HG03280 (cell line): ENCODE measurements around the gene STBD1.
"Not testable (repeated sequence)": the region's sequence is repeated elsewhere in the genome, so short reads cannot be mapped to it uniquely, and the experiment has no call there.

Experiments
- ATAC-seq: cut with Tn5 transposase; IDR thresholded peaks from one replicate; pipeline ENCODE4 v1.9.1; 2021; ENCODE audit warnings: mild to moderate bottlenecking, moderate library complexity; ENCODE audit not compliant: unreplicated experiment

The STBD1 gene

DNA sequence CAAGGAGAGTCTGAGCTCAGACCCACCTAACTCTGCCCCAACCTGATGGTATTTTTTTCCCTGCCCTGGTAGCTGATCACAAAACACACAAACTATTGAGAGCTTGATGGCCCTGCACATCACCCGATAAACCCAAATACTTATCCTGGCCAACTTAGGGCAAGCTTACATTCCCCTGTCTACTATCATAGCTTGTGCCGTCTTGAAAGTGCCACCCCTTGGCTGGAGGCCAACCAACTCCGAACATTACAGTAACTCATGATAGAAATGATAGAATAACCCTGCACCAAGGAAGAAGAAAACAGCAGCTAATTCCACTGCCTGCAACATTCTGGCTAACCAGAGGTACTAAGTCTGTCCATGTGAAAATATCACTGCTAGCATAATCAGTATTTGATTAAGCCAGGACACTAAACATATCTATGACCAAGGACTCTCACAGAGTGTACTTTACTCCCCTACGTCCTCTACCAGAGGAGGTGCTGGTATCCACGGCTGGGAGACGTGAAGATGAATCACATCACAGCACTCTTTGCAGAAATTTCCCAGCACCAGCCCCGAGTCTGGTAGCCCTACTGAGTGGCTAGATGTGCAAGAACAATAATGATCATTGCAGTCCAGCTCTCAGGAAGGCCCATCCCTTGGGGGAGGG, 8.9 kb downstream of the STBD1 start:
- ATAC-seq = no peak

DNA sequence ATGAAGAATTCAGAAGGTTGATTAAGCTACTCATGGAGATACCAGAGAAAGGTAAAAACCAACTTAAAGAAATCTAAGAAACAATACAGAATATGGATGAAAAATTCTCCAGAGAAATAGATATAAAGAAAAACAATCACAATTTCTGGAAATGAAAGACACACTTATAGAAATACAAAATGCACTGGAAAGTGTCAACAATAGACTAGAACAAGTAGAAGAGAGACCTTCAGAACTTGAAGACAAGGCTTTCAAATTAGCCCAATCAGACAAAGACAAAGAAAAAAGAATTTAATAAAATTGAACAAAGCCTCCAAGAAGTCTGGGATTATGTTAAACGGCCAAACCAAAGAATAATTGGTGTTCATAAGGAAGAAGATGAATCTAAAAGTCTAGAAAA, 9.6 kb downstream of the STBD1 start:
- ATAC-seq = no peak

DNA sequence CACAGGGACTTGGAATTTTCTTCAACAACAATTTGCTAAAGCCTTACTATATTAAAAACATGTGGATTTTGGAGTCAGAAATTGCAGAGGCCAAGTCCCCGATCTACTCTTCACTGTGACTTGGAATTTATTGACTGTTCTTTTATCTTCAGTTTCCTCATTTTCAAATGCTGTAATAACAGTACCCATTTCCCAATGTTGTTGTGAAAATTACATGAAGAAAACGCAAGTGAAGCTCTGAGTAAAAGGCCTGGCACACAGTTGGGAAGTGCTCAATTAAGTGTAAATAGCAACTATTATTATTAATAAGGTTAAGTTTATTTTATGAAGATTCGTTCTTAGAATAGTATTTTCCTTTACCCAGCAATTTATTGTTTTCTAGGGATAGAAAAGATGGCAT, 15.7 kb downstream of the STBD1 start:
- no peak for ATAC-seq

DNA sequence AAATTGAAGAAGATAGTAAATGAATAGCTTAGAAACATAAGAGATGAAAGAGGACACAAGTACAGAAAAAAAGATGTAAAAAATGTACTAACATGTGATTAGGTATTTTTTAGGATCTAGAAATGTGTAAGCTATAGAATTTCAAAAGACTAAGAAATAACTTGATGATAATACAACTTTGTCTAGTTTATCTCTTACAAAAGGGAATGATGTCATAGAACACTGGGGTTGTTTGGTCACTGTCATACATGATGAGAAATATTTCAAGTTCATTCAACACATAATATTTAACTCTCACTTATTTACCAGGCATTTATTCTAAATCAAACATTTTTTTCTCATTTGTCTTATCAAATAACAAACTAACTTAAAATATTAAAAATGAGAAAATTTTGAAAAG, 18.5 kb downstream of the STBD1 start:
- no peak for ATAC-seq

DNA sequence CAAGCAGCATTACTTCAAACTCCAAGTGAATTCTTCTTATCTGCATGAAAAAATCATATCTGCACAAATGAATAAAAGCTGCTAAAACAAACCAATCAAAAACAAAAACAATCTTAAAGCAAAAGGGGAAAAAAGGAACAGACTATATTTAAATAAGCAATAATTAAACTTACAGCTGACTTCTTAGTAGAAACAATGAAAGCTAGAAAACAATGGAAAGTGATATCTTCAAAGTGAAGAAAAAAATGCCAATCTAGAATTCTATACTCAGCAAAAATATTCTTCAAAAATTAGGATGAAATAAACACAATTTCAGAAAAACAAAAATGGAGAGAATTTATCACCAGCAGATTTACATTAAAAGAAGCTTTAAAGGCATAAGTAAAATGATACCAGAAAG, 20.0 kb downstream of the STBD1 start:
- ATAC-seq = no peak

DNA sequence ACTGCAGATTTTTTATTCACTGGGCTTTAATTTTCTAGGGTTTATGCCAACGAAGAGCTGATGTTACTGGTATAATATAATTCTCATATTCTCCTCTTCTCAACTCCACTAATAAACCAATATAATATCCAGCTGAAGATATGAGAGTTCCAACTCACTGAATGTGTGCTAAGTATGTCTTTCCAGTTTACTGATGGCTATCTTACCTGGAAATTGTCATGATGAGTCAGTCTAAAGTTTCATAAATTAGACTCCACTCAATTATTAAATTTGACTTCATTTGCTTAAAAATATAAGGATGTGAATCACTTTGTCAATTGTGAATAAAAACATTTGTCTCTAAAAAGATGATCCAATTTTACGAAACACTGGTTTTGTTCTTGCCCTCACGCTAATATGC, 28.4 kb downstream of the STBD1 start:
- no peak for ATAC-seq

DNA sequence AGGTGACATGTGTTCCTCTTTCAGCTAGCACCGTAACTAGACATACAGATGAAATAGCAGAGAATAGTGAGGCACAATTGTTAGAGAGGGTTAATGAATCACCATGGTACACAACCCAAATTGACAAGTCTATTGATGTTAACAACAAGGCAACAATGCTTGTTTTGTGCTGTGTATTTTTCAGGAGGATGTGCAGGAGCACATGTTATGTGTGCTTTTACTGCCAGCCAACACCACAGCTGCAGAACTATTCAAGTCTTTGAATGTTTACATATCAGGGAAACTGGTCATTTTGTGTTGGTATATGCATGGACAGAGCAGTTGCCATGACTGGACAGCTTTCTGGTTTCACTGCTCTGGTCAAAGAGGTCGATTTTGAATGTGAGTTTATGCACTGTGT, 32.8 kb downstream of the STBD1 start:
- no peak for ATAC-seq

DNA sequence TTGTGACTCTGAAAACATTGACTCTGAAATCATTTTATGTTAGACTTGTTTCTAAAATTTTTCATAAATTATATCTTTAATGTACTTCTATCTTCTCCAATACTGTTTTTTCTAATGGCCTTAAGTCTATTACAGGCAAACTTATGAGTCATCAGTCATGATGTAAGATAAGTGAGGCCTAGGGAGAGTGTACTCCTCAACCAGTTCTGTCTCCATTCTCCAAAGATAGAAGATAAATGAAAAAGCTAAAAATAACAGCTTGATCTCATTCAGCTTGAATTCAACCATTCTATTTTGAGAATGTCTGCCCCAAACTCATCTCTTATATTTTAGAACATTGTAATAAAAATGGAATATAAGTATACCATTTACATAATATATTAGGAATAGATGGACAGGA, 34.5 kb downstream of the STBD1 start:
- ATAC-seq = no peak

DNA sequence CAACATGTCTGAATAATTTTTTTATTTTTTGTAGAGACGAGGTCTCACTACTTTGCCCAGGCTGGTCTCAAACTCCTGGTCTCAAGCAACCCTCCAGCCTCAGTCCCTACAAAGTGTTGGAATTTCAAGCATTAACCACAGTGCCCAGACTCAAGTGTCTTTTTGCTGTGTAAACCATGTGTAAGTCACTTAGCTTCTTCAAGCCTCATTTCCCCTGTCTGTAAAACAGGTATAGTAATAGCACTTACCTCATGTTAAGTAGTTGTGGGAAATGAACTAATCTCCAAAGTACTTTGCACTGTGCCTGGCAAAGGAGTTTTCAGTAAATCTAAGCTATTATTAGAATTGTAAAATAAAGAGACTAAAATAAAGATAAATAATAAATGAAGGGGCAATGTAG, 35.7 kb downstream of the STBD1 start:
- ATAC-seq = no peak

DNA sequence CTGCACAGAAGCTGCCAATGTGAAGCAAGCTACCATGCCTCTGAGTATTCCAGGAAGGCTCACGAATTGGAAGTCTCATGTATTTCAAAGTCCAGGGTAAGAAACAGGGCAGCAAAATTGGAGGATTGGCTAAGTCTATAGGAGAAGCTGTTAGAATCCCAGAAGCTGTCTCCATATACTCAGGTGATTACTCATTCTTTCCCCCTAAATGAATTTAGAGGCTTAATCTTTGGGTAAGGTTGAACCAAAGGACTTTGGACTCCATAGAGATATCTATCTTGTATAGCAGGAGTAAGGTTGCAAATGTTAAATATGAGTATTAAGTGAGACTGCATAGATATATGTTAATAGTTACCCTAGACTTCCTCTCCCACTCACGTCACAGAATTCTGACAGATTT, 36.3 kb downstream of the STBD1 start:
- ATAC-seq = no peak

DNA sequence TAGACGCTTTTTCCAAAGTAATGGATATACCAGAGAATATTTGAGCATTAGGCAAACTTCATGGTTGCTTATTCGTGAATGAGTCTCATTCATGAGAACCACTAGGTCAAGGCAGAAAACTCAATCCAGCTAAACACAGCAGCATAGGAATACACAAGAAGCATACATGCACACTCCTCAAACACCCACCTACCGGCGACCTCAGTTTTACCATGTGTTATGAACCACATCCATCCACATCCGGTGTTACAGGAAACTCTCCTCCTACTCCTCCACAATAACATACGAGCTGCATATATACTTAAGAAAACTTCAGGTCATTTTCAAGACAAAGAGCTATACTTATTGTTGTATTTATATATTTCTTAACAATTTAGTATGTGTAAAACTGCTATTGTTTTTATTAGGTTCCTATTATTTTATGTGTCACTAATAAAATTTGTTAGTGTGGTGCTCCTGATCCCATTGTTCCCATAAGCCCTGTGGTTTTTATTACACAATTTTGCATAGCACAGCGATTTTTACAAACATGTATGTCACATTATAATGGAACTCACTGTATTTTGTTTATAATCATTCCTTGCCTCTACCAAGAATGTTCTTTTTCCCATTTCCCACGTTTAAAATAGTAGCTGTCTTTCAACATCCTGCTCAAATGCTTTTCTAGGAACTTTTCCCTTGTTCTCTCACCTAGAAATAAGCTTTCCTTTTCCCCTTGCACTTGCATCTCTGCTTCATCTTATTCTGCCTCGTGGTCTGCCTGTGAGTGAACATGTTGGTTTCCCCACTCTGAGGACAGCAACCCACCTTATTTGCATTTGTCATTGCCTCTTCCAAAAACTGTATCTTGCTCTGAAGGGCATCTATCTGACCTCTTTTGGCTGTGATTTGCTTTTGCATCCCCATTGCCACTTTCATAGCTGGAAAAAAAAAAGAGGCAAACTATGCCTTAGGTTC, 48.3 kb downstream of the STBD1 start:
- ATAC-seq = no peak

DNA sequence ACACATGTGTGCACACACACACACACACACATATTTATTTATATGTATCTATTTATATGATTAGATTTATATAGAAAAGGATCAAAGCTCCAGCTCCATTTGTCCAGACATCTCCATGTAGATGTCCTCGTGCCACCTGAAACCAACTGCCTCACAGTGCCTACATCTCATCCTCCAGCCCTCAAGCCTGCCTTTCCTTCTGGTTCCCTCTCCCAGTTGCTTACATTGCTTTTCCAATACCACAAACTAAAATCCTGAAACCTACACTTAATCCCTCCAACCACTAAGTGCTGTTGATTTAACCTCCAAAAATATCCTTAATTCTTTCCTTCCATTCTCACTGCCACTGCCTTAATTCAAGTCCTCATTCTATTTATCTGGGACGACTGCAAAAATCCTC, 51.4 kb downstream of the STBD1 start:
- ATAC-seq = no peak

DNA sequence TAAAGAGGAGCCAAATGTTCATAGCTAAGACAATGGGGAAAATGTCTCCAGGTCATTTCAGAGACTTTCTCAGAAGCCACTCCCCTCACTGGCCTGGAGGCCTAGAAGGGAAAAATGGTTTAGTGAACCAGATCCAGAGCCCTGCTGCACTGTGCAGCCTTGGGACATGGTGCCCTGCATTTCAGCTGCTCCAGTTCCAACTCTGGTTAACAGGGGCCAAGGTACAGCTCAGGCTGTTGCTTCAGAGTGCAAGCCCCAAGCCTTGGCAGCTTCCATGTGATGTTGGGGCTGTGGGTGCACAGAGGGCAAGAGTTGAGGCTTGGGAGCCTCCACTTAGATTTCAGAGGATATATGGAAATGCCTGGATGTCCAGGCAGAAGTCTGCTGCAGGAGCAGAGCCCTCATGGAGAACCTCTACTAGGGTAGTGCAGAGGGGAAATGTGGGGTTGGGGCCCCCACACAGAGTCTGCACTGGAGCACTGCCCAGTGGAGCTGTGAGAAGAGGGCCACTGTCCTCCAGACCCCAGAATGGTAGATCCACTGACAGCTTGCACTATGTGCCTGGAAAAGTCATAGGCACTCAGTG, 53.4 kb downstream of the STBD1 start:
- ATAC-seq = not testable (repeated sequence)
